Measurements from ENCODE around the gene BRPF3.

DNA sequence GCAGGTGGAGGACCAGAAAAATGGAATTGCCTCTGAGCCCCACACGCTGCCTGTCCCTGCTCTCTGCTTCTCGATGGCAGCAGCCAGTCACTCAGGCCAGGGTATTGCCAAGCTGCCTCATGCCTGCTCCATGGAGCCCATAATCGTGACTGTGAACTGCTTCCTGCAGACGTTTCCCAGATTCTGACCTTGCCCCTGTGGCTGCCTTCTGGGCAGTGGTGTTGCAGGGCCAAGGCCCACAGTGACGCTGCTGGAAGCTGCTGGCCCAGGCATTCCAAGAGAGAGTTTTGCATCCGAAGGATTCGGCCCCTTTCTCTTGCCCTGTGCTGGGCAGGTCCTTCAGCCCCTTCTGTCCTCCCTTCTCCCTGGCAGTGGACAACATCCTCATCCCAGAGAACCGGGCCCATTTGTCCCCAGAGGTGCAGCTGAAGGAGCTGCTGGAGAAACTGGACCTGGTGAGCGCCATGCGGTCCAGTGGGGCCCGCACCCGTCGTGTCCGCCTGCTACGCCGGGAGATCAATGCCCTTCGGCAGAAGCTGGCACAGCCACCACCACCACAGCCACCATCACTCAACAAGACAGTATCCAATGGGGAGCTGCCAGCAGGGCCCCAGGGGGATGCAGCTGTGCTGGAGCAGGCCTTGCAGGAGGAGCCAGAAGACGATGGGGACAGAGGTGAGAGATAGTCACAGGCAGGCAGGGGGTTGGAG is 14.5 kb downstream of the BRPF3 start:
- TF ChIP-seq POLR2A (IDR thresholded peaks at IDR 0.05; ENCODE audit: low read depth, low read length) (no peak), MXI1 (IDR thresholded peaks at IDR 0.05; ENCODE audit: low read depth, low read length) (no peak), CREB1 (IDR thresholded peaks at IDR 0.05; ENCODE audit: low read depth) (no peak), SPI1 (IDR thresholded peaks at IDR 0.05; ENCODE audit: borderline replicate concordance, insufficient read depth, low read depth, low read length) (no peak), FOXM1 (IDR thresholded peaks at IDR 0.05; ENCODE audit: low read depth, low read length) (no peak), RAD21 (IDR thresholded peaks at IDR 0.05; ENCODE audit: insufficient read depth, low read depth, low read length) (no peak), SMAD5 (IDR thresholded peaks at IDR 0.05; ENCODE audit: low read depth) (no peak), MYC (IDR thresholded peaks at IDR 0.05; ENCODE audit: insufficient read depth, insufficient read length, insufficient replicate concordance, low read length, severe bottlenecking) (no peak), KAT2A (conservative IDR thresholded peaks at IDR 0.05; ENCODE audit: control insufficient read depth, low read depth, low read length) (no peak)
- TF ChIP-seq, protein P1, sequence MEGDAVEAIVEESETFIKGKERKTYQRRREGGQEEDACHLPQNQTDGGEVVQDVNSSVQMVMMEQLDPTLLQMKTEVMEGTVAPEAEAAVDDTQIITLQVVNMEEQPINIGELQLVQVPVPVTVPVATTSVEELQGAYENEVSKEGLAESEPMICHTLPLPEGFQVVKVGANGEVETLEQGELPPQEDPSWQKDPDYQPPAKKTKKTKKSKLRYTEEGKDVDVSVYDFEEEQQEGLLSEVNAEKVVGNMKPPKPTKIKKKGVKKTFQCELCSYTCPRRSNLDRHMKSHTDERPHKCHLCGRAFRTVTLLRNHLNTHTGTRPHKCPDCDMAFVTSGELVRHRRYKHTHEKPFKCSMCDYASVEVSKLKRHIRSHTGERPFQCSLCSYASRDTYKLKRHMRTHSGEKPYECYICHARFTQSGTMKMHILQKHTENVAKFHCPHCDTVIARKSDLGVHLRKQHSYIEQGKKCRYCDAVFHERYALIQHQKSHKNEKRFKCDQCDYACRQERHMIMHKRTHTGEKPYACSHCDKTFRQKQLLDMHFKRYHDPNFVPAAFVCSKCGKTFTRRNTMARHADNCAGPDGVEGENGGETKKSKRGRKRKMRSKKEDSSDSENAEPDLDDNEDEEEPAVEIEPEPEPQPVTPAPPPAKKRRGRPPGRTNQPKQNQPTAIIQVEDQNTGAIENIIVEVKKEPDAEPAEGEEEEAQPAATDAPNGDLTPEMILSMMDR (IDR thresholded peaks at IDR 0.05 in 2 of 3, conservative IDR thresholded peaks at IDR 0.05 in 1 of 3; ENCODE audit: control insufficient read depth in 2 of 3, extremely low read depth in 1 of 3, insufficient read depth in 1 of 3, low read depth in 3 of 3, low read length in 3 of 3), result no peak
- TF ChIP-seq, protein P2, sequence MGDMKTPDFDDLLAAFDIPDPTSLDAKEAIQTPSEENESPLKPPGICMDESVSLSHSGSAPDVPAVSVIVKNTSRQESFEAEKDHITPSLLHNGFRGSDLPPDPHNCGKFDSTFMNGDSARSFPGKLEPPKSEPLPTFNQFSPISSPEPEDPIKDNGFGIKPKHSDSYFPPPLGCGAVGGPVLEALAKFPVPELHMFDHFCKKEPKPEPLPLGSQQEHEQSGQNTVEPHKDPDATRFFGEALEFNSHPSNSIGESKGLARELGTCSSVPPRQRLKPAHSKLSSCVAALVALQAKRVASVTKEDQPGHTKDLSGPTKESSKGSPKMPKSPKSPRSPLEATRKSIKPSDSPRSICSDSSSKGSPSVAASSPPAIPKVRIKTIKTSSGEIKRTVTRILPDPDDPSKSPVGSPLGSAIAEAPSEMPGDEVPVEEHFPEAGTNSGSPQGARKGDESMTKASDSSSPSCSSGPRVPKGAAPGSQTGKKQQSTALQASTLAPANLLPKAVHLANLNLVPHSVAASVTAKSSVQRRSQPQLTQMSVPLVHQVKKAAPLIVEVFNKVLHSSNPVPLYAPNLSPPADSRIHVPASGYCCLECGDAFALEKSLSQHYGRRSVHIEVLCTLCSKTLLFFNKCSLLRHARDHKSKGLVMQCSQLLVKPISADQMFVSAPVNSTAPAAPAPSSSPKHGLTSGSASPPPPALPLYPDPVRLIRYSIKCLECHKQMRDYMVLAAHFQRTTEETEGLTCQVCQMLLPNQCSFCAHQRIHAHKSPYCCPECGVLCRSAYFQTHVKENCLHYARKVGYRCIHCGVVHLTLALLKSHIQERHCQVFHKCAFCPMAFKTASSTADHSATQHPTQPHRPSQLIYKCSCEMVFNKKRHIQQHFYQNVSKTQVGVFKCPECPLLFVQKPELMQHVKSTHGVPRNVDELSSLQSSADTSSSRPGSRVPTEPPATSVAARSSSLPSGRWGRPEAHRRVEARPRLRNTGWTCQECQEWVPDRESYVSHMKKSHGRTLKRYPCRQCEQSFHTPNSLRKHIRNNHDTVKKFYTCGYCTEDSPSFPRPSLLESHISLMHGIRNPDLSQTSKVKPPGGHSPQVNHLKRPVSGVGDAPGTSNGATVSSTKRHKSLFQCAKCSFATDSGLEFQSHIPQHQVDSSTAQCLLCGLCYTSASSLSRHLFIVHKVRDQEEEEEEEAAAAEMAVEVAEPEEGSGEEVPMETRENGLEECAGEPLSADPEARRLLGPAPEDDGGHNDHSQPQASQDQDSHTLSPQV (IDR thresholded peaks at IDR 0.05), result no peak
- TF ChIP-seq, protein P3, sequence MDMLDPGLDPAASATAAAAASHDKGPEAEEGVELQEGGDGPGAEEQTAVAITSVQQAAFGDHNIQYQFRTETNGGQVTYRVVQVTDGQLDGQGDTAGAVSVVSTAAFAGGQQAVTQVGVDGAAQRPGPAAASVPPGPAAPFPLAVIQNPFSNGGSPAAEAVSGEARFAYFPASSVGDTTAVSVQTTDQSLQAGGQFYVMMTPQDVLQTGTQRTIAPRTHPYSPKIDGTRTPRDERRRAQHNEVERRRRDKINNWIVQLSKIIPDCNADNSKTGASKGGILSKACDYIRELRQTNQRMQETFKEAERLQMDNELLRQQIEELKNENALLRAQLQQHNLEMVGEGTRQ (IDR thresholded peaks at IDR 0.05; ENCODE audit: borderline replicate concordance, low read depth, low read length), result no peak

All from GM12878 (cell line).